GM21515 (cell line): ENCODE results near the gene SAP30BP.
"Not testable (repeated sequence)": the region's sequence is repeated elsewhere in the genome, so short reads cannot be mapped to it uniquely, and the experiment has no call there.

Experiments
- ATAC-seq: cut with Tn5 transposase; IDR thresholded peaks from one replicate; pipeline ENCODE4 v1.9.1; 2021; ENCODE audit not compliant: unreplicated experiment

SAP30BP gene

GRCh38 chr17:75633486-75634375 is 33.4 kb upstream of the SAP30BP start:
- ATAC-seq, result no peak

GRCh38 chr17:75634376-75634740 is 32.8 kb upstream of the SAP30BP start:
- ATAC-seq, result no peak

- no peak for ATAC-seq
Measured at GRCh38 chr17:75634754-75635609, 32.2 kb upstream of the SAP30BP start.

GRCh38 chr17:75635610-75636202 is 31.4 kb upstream of the SAP30BP start:
- no peak for ATAC-seq

GRCh38 chr17:75636381-75637142 is 30.6 kb upstream of the SAP30BP start:
- no peak for ATAC-seq

- no peak for ATAC-seq
Measured at GRCh38 chr17:75637143-75637538, 30.0 kb upstream of the SAP30BP start.

- no peak for ATAC-seq
Measured at GRCh38 chr17:75637551-75637950, 29.6 kb upstream of the SAP30BP start.

GRCh38 chr17:75638039-75638438 is 29.1 kb upstream of the SAP30BP start:
- not testable (repeated sequence) for ATAC-seq

- ATAC-seq, result no peak
Measured at GRCh38 chr17:75638893-75639292, 28.2 kb upstream of the SAP30BP start.

- no peak for ATAC-seq
Measured at GRCh38 chr17:75639327-75639726, 27.8 kb upstream of the SAP30BP start.

GRCh38 chr17:75639771-75640555 is 27.2 kb upstream of the SAP30BP start:
- ATAC-seq, result no peak

- no peak for ATAC-seq
Measured at GRCh38 chr17:75640556-75641119, 26.5 kb upstream of the SAP30BP start.

GRCh38 chr17:75641343-75641742 is 25.8 kb upstream of the SAP30BP start:
- no peak for ATAC-seq

- no peak for ATAC-seq
Measured at GRCh38 chr17:75642182-75642783, 24.9 kb upstream of the SAP30BP start.

- no peak for ATAC-seq
Measured at GRCh38 chr17:75642784-75643642, 24.1 kb upstream of the SAP30BP start.

- ATAC-seq, result no peak
Measured at GRCh38 chr17:75643643-75644017, 23.5 kb upstream of the SAP30BP start.

- ATAC-seq, result no peak
Measured at GRCh38 chr17:75645501-75645888, 21.6 kb upstream of the SAP30BP start.

GRCh38 chr17:75645889-75646637 is 21.1 kb upstream of the SAP30BP start:
- no peak for ATAC-seq
